ENCODE results near the gene SUSD2. TPM values are rescaled to one million over a fixed set of nuclear protein-coding genes. Genes with fewer than 3 reads are reported as not detected.
"Not testable (repeated sequence)": the region's sequence is repeated elsewhere in the genome, so short reads cannot be mapped to it uniquely, and the experiment has no call there.

SUSD2 gene
- polyA plus RNA-seq, 1 experiment = 5.2 TPM

GRCh38 chr22:24181996-24182899 is 961 bp downstream of the SUSD2 start:
- no peak for DNase-seq (ENCODE audit: low read depth)
- ChIA-PET POLR2A (no interaction called here), CTCF (interaction anchor here (1.2 to 1.4 kb wide), 2 partner anchors 25 to 31 kb away, joined by 3 to 5 read pairs; no protein-coding TSS in a partner anchor)
- Histone ChIP-seq H3K27me3 (ENCODE audit: control insufficient read depth, insufficient read depth, low read length) (no peaks in the 10 kb centered on the region), H3K36me3 (ENCODE audit: control insufficient read depth, insufficient read depth, low read length) (peaks cover 6% of the 10 kb centered on the region; the same call in 1 of the 2 replicates), H3K4me3 (ENCODE audit: low read depth, low read length) (no peak overlapping the region)
- no peak for TF ChIP-seq CTCF (IDR thresholded peaks at IDR 0.05; ENCODE audit: insufficient read depth, low read depth, low read length)

GRCh38 chr22:24182900-24183246 is 1.6 kb downstream of the SUSD2 start:
- H3K36me3 ChIP-seq (ENCODE audit: control insufficient read depth, insufficient read depth, low read length); POLR2A ChIA-PET; DNase-seq (ENCODE audit: low read depth); H3K27me3 ChIP-seq (ENCODE audit: control insufficient read depth, insufficient read depth, low read length); H3K4me3 ChIP-seq (ENCODE audit: low read depth, low read length): not testable (repeated sequence)
- CTCF ChIA-PET = interaction anchor here (1.2 kb wide), 1 partner anchor 32 kb away, joined by 3 read pairs; no protein-coding TSS in a partner anchor

DNA sequence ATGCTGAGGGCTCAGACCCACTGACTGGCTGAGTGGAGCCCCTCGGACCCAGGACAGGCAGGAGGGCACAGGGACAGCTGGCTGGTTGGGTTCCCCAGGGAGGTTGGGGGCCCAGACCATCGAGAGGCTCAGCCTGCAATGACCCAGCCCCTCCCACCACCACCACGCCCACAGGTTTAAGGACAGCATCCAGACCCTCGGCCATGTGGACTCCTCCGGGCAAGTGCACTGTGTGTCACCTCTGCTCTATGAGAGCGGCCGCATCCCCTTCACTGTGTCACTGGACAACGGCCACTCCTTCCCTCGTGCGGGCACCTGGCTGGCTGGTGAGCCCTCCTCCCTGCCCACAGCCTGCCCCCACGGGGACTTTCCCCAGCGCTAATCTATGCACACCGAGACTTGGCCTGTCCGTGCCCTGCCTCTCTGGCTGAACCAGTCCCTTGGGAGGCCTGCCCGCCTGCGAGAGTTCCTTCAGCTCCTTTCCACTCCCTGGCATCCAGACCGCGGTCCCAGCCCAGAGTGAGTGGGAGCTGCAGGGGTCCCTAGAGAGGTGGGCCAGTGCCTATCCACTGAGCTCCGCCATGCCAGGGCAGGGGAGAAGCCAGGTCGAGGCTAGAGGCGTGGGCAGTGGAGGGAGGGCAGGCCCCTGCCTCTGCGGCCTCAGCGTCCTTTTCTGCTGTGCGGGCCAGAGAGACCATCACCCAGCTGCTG is 2.2 kb downstream of the SUSD2 start:
- DNase-seq (ENCODE audit: low read depth) = no peak
- ChIA-PET CTCF (interaction anchor here (0.7 to 1.2 kb wide), 2 partner anchors 12 to 33 kb away, joined by 3 to 4 read pairs; no protein-coding TSS in a partner anchor), POLR2A (no interaction called here)

GRCh38 chr22:24184057-24184798 is 2.9 kb downstream of the SUSD2 start:
- POLR2A ChIA-PET = no interaction called here
- TF ChIP-seq CTCF (IDR thresholded peaks at IDR 0.05; ENCODE audit: insufficient read depth, low read depth, low read length) = no peak

More for the DNA sequence above, 2.2 kb downstream of the SUSD2 start:
- Histone ChIP-seq H3K36me3 (ENCODE audit: control insufficient read depth, insufficient read depth, low read length) (no peaks in the 10 kb centered on the region), H3K4me3 (ENCODE audit: low read depth, low read length) (no peak overlapping the region), H3K27me3 (ENCODE audit: control insufficient read depth, insufficient read depth, low read length) (no peaks in the 10 kb centered on the region)
- TF ChIP-seq CTCF (IDR thresholded peaks at IDR 0.05; ENCODE audit: insufficient read depth, low read depth, low read length) = no peak

DNA sequence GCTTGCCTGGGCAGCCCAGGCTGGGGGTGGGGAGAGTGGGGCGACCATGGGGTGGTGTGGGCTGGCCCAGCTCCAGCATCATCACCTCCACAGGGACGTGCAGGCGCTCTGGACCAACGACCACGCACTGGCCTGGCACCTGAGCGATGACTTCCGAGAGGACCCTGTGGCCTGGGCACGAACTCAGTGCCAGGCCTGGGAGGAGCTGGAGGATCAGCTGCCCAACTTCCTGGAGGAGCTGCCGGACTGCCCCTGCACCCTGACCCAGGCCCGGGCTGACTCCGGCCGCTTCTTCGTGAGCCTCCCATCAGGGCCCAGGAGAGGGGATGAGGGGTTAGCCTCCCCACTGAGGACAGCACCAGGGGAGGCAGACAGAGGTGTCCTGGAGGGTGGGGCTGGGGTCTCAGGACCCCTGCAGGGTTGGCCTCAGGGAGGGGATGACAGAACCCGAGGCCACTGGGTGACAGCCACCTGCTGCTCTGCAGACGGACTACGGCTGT is 3.8 kb downstream of the SUSD2 start:
- no peak for DNase-seq (ENCODE audit: low read depth)

More at GRCh38 chr22:24184057-24184798, 2.9 kb downstream of the SUSD2 start:
- Histone ChIP-seq H3K36me3 (ENCODE audit: control insufficient read depth, insufficient read depth, low read length) (no peaks in the 10 kb centered on the region), H3K27me3 (ENCODE audit: control insufficient read depth, insufficient read depth, low read length) (no peaks in the 10 kb centered on the region), H3K4me3 (ENCODE audit: low read depth, low read length) (no peak overlapping the region)
- CTCF ChIA-PET = interaction anchor here (0.7 kb wide), 1 partner anchor 11 kb away, joined by 4 read pairs; no protein-coding TSS in a partner anchor
- DNase-seq (ENCODE audit: low read depth) = no peak

More for the DNA sequence above, 3.8 kb downstream of the SUSD2 start:
- H3K36me3 ChIP-seq (ENCODE audit: control insufficient read depth, insufficient read depth, low read length) = no peaks in the 10 kb centered on the region
- ChIA-PET POLR2A (no interaction called here), CTCF (no interaction called here)
- TF ChIP-seq CTCF (IDR thresholded peaks at IDR 0.05; ENCODE audit: insufficient read depth, low read depth, low read length) = no peak
- no peaks in the 10 kb centered on the region for H3K27me3 ChIP-seq (ENCODE audit: control insufficient read depth, insufficient read depth, low read length)
- no peak overlapping the region for H3K4me3 ChIP-seq (ENCODE audit: low read depth, low read length)

All from BJ (cell line).